H1 (cell line): ENCODE data around the gene PPIA. TPM values are rescaled to one million over a fixed set of nuclear protein-coding genes. Genes with fewer than 3 reads are reported as not detected.

Source experiments
- CTCF ChIA-PET: fragments of 300-600 bp; sonication (Branson Sonifier 250); formaldehyde crosslinking; loops from one replicate; lab custom pipeline; 2021; ENCODE audit not compliant: partially characterized antibody; lab: Charles Lee
- POLR2A ChIA-PET: fragments of 300-600 bp; sonication (Branson Sonifier 250); formaldehyde crosslinking; loops from one replicate; lab custom pipeline; 2021; ENCODE audit warnings: inconsistent platforms; ENCODE audit not compliant: partially characterized antibody; lab: Charles Lee
- DNase-seq, 2 experiments: peaks; one replicate each; pipeline versions ENCODE4 v3.0.0 to v3.0.0-alpha.2; 2010 to 2022; ENCODE audit warnings: low spot score in 2 of 2, low read depth in 1 of 2, mixed read lengths in 1 of 2
- FAIRE-seq: peaks from 2 replicates; lab custom pipeline; 2011; peaks lifted over from hg19 to GRCh38; lab: Jason Lieb, UNC
- H2AFZ ChIP-seq: 2 replicates; pipeline ENCODE4 v1.8.1; 2012; ENCODE audit warnings: low read length, inconsistent platforms
- H2AK5ac ChIP-seq: 2 replicates; pipeline ENCODE4 v1.6.1; 2013; ENCODE audit warnings: low read depth, low read length
- H2BK120ac ChIP-seq: replicated peaks from 2 replicates; pipeline ENCODE3; 2013; ENCODE audit warnings: low read depth, low read length, inconsistent platforms
- H2BK12ac ChIP-seq: 2 replicates; pipeline ENCODE4 v1.6.1; 2013; ENCODE audit warnings: low read depth, low read length
- H2BK15ac ChIP-seq: 2 replicates; pipeline ENCODE4 v1.6.1; 2013; ENCODE audit warnings: low read length
- H2BK20ac ChIP-seq: 2 replicates; pipeline ENCODE4 v1.6.1; 2013; ENCODE audit warnings: low read length
- H2BK5ac ChIP-seq: 2 replicates; pipeline ENCODE4 v1.6.1; 2013; ENCODE audit warnings: low read depth, low read length
- H3K14ac ChIP-seq: 2 replicates; pipeline ENCODE4 v1.6.1; 2013; ENCODE audit warnings: inconsistent platforms; ENCODE audit not compliant: insufficient read length
- H3K18ac ChIP-seq: 2 replicates; pipeline ENCODE4 v1.6.1; 2013; ENCODE audit warnings: low read length; ENCODE audit errors: extremely low read depth
- H3K23ac ChIP-seq: 2 replicates; pipeline ENCODE4 v1.6.1; 2013; ENCODE audit warnings: inconsistent platforms; ENCODE audit not compliant: insufficient read length
- H3K23me2 ChIP-seq: 2 replicates; pipeline ENCODE4 v1.6.1; 2013; ENCODE audit warnings: low read depth, low read length
- H3K27ac ChIP-seq: 2 replicates; pipeline ENCODE4 v1.6.1; 2011; ENCODE audit warnings: low read depth, low read length, inconsistent platforms
- H3K27me3 ChIP-seq, 4 experiments: replicated peaks in 1 of 4; 1 replicate in 1 of 4; 2 replicates in 3 of 4; pipeline versions ENCODE4 v1.6.1 to v1.8.1; 2011 to 2013; ENCODE audit warnings: low read length in 3 of 4, mild to moderate bottlenecking in 3 of 4, inconsistent platforms in 2 of 4, mixed read lengths in 2 of 4, moderate library complexity in 1 of 4; ENCODE audit not compliant: control insufficient read depth in 3 of 4, insufficient read depth in 3 of 4; ENCODE audit errors: extremely low read depth in 1 of 4
- H3K36me3 ChIP-seq, 4 experiments: 2 replicates each; pipeline versions ENCODE4 v1.6.1 to v1.8.1; 2011 to 2013; ENCODE audit warnings: mild to moderate bottlenecking in 4 of 4, low read length in 3 of 4, moderate library complexity in 2 of 4, control low read depth in 1 of 4, inconsistent platforms in 1 of 4; ENCODE audit not compliant: insufficient read depth in 4 of 4, control insufficient read depth in 2 of 4
- H3K4ac ChIP-seq: replicated peaks from 2 replicates; pipeline ENCODE3; 2013; ENCODE audit warnings: low read length, low read depth, mixed read lengths, inconsistent platforms; ENCODE audit not compliant: insufficient read length
- H3K4me1 ChIP-seq, 4 experiments: replicated peaks in 1 of 4; 1 replicate in 1 of 4; 2 replicates in 3 of 4; pipeline versions ENCODE4 v1.6.1 to v1.8.1; 2011 to 2013; ENCODE audit warnings: low read length in 3 of 4, inconsistent platforms in 2 of 4, mixed read lengths in 1 of 4; ENCODE audit not compliant: insufficient read depth in 4 of 4, control insufficient read depth in 3 of 4
- H3K4me2 ChIP-seq, 2 experiments: 2 replicates each; pipeline versions ENCODE4 v1.6.1 to v1.8.1; 2011 to 2013; ENCODE audit warnings: low read depth in 2 of 2, low read length in 2 of 2, control low read depth in 1 of 2, inconsistent platforms in 1 of 2, mild to moderate bottlenecking in 1 of 2; ENCODE audit not compliant: insufficient read depth in 1 of 2
- H3K4me3 ChIP-seq, 4 experiments: fragments of 200-600, 300-600 bp in 1 of 4; sonication (generic), shearing (Covaris generic), sonication (Bioruptor Twin) in 1 of 4; 2 replicates each; pipeline versions ENCODE4 v1.5.1 to v1.8.1; 2011 to 2016; ENCODE audit warnings: low read length in 4 of 4, low read depth in 3 of 4, control low read depth in 2 of 4, inconsistent platforms in 2 of 4, mild to moderate bottlenecking in 2 of 4, mixed read lengths in 1 of 4, moderate library complexity in 1 of 4; ENCODE audit not compliant: insufficient read depth in 2 of 4; ENCODE audit errors: extremely low read depth in 1 of 4
- H3K56ac ChIP-seq: replicated peaks from 2 replicates; pipeline ENCODE3; 2013; ENCODE audit warnings: low read depth, mild to moderate bottlenecking, mixed read lengths, low read length, inconsistent platforms; ENCODE audit not compliant: insufficient read length
- H3K79me1 ChIP-seq: 2 replicates; pipeline ENCODE4 v1.6.1; 2013; ENCODE audit warnings: low read depth, low read length, control low read depth
- H3K79me2 ChIP-seq, 2 experiments: 2 replicates each; pipeline versions ENCODE4 v1.6.1 to v1.8.1; 2012 to 2013; ENCODE audit warnings: low read length in 2 of 2, mild to moderate bottlenecking in 2 of 2, inconsistent platforms in 1 of 2; ENCODE audit not compliant: insufficient read depth in 2 of 2, control insufficient read depth in 1 of 2
- H3K9ac ChIP-seq, 4 experiments: replicated peaks in 1 of 4; 1 replicate in 1 of 4; 2 replicates in 3 of 4; pipeline versions ENCODE4 v1.6.1 to v1.8.1; 2011 to 2013; ENCODE audit warnings: low read depth in 3 of 4, low read length in 3 of 4, control low read depth in 2 of 4, mild to moderate bottlenecking in 2 of 4, moderate library complexity in 2 of 4, inconsistent platforms in 1 of 4; ENCODE audit errors: extremely low read depth in 1 of 4
- H3K9me3 ChIP-seq, 2 experiments: 2 replicates each; pipeline versions ENCODE4 v1.6.1 to v1.8.1; 2012 to 2013; ENCODE audit warnings: mild to moderate bottlenecking in 2 of 2, moderate library complexity in 2 of 2, control low read depth in 1 of 2, inconsistent platforms in 1 of 2, low read depth in 1 of 2, low read length in 1 of 2, mixed read lengths in 1 of 2; ENCODE audit not compliant: insufficient read depth in 2 of 2
- H4K20me1 ChIP-seq, 2 experiments: replicated peaks in 1 of 2; 2 replicates each; pipeline versions ENCODE3 to v1.8.1; 2011 to 2013; ENCODE audit warnings: inconsistent platforms in 2 of 2, low read length in 2 of 2, mild to moderate bottlenecking in 1 of 2; ENCODE audit not compliant: insufficient read depth in 2 of 2, control insufficient read depth in 1 of 2
- H4K5ac ChIP-seq: 2 replicates; pipeline ENCODE4 v1.6.1; 2013; ENCODE audit warnings: low read length, low read depth, mixed read lengths, inconsistent platforms; ENCODE audit not compliant: insufficient read length
- H4K8ac ChIP-seq: 2 replicates; pipeline ENCODE4 v1.8.0; 2013; ENCODE audit warnings: mild to moderate bottlenecking, moderate library complexity, low read length, inconsistent platforms; ENCODE audit not compliant: insufficient read depth; ENCODE audit errors: extremely low read depth
- H4K91ac ChIP-seq: replicated peaks from 2 replicates; pipeline ENCODE3; 2013; ENCODE audit warnings: low read length, mixed read lengths, inconsistent platforms; ENCODE audit not compliant: insufficient read length
- POU5F1 ChIP-seq: IDR thresholded peaks from 2 replicates; pipeline ENCODE4 v1.6.1; 2011; ENCODE audit warnings: low read depth, mild to moderate bottlenecking, low read length, moderate library complexity
- RAD21 ChIP-seq, 2 experiments: IDR thresholded peaks in 1 of 2; conservative IDR thresholded peaks in 1 of 2; 2 replicates each; pipeline ENCODE4 v1.6.1; 2011; ENCODE audit warnings: low read depth in 2 of 2, low read length in 2 of 2, improper control_type of control experiment in 1 of 2, inconsistent platforms in 1 of 2, mild to moderate bottlenecking in 1 of 2, moderate library complexity in 1 of 2
- RBBP5 ChIP-seq: IDR thresholded peaks from 2 replicates; pipeline ENCODE4 v1.7.1; 2012; ENCODE audit warnings: low read depth, mild to moderate bottlenecking, inconsistent platforms, low read length, moderate library complexity, borderline replicate concordance
- polyA plus RNA-seq, 7 experiments: library from polyadenylated mRNA; depleted of rRNA in 3 of 7; stranded (reverse) in 5 of 7; unstranded in 2 of 7; fragments of >200 nt in 5 of 7; fragments of 200-250 nt in 2 of 7; gene quantifications; 1 replicate in 5 of 7; 2 replicates in 1 of 7; 4 replicates in 1 of 7; pipeline versions ENCODE4 v1.2.1 to v1.2.3, GENCODE V29; 2011 to 2013; ENCODE audit warnings: missing spikeins in 2 of 7, mixed read lengths in 2 of 7
- total RNA-seq: library from RNA; stranded (reverse); fragmentation: NEBNext Ultra II Directional; extraction: Animal tissue kit (Norgen Biotek cat#: 25700); gene quantifications from 2 replicates; pipeline ENCODE4 v1.2.1, GENCODE V29; 2021
- TF ChIP-seq, protein P1 (sequence below), 3 experiments: IDR thresholded peaks; 1 replicate in 2 of 3; 2 replicates in 1 of 3; pipeline versions ENCODE4 v1.5.1 to v1.6.1; 2011; ENCODE audit warnings: low read length in 3 of 3, mild to moderate bottlenecking in 3 of 3, inconsistent platforms in 2 of 3, low read depth in 1 of 3, moderate library complexity in 1 of 3; ENCODE audit not compliant: insufficient read depth in 1 of 3; ENCODE audit errors: control extremely low read depth in 1 of 3

PPIA gene
- total and polyA plus RNA-seq, 2 of the 8 experiments (the other 6 are each of a cell fraction or from before 2014, with no cell fraction given), result 2,865 to 5,394 TPM

DNA sequence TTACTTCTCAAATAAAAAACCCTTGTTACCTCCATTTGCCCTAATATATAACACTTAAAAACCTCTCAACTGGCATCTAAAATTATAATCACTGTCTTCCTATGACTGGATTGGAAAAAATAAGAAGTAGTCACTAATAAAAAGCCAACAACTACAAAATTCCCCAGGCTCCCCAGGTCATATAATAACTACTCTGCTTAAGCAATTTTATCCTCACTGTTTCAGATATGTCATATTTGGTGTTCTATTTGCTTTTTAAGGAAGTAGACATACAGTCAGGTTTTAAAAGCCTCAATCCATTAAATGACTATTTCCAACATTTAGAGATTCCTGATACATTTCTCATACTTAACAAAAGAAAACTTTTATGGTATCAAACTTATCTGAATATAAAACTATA lies 49.0 kb downstream of the PPIA start:
- no peak overlapping the region for H4K5ac ChIP-seq
- H4K91ac ChIP-seq, result no peak overlapping the region
- no peaks in the 10 kb centered on the region for H3K27me3 ChIP-seq
- H2BK15ac ChIP-seq, result no peak overlapping the region
- peaks cover 24 to 69% of the 10 kb centered on the region in 2 experiments for H3K79me2 ChIP-seq
- peaks cover 0 to 3% (median 0%) of the 10 kb centered on the region in 4 experiments; a peak in 2 of 7 replicates for H3K4me1 ChIP-seq
- no peak overlapping the region for H3K4ac ChIP-seq
- H3K9ac ChIP-seq, result no peak overlapping the region
- H3K4me2 ChIP-seq, result peak overlapping the region in 1 of 2 experiments; percentile 4; a peak in 1 of 4 replicates
- H2AFZ ChIP-seq, result no peak overlapping the region
- ChIA-PET POLR2A (interaction anchor here (1.0 to 7.8 kb wide), 5 partner anchors 8 to 73 kb away, joined by 4 to 53 read pairs (median 17); partner anchors contain the start of genes PPIA and PURB), CTCF (interaction anchor here (0.9 to 2.5 kb wide), 4 partner anchors 11 to 310 kb away, joined by 3 to 12 read pairs (median 4); no protein-coding TSS in a partner anchor)
- H3K36me3 ChIP-seq, result peaks cover 4 to 22% (median 6%) of the 10 kb centered on the region in 4 experiments; a peak in 5 of 8 replicates
- no peak overlapping the region for H3K56ac ChIP-seq
- no peak for FAIRE-seq
- H4K8ac ChIP-seq, result no peak overlapping the region
- no peak overlapping the region for H3K18ac ChIP-seq
- peaks cover 1 to 6% of the 10 kb centered on the region in 2 experiments for H4K20me1 ChIP-seq
- H2BK120ac ChIP-seq, result no peak overlapping the region
- no peak overlapping the region for H3K23ac ChIP-seq
- DNase-seq, result no peak
- TF ChIP-seq RBBP5 (no peak), RAD21 (IDR thresholded peaks at IDR 0.05 in 1 of 2, conservative IDR thresholded peaks at IDR 0.05 in 1 of 2; ENCODE audit: low read depth in 2 of 2, low read length in 2 of 2) (no peak), POU5F1 (no peak)
- TF ChIP-seq, protein P1, sequence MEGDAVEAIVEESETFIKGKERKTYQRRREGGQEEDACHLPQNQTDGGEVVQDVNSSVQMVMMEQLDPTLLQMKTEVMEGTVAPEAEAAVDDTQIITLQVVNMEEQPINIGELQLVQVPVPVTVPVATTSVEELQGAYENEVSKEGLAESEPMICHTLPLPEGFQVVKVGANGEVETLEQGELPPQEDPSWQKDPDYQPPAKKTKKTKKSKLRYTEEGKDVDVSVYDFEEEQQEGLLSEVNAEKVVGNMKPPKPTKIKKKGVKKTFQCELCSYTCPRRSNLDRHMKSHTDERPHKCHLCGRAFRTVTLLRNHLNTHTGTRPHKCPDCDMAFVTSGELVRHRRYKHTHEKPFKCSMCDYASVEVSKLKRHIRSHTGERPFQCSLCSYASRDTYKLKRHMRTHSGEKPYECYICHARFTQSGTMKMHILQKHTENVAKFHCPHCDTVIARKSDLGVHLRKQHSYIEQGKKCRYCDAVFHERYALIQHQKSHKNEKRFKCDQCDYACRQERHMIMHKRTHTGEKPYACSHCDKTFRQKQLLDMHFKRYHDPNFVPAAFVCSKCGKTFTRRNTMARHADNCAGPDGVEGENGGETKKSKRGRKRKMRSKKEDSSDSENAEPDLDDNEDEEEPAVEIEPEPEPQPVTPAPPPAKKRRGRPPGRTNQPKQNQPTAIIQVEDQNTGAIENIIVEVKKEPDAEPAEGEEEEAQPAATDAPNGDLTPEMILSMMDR (IDR thresholded peaks at IDR 0.05; ENCODE audit: control extremely low read depth in 1 of 3, insufficient read depth in 1 of 3, low read depth in 1 of 3, low read length in 3 of 3), result no peak
- H2AK5ac ChIP-seq, result no peak overlapping the region
- H3K14ac ChIP-seq, result no peak overlapping the region
- no peak overlapping the region for H3K4me3 ChIP-seq
- H3K9me3 ChIP-seq, result no peaks in the 10 kb centered on the region
- H2BK20ac ChIP-seq, result no peak overlapping the region
- H2BK5ac ChIP-seq, result no peak overlapping the region
- no peak overlapping the region for H3K27ac ChIP-seq
- no peak overlapping the region for H2BK12ac ChIP-seq
- H3K79me1 ChIP-seq, result no peaks in the 10 kb centered on the region
- no peaks in the 10 kb centered on the region; the same call in 1 of the 2 replicates for H3K23me2 ChIP-seq
